GM15510 (cell line): ENCODE data around the gene MBD6.
A peak's percentile ranks its signal among the peaks of the same experiment; 100 is the strongest.

ENCODE experiments used
- POLR2A ChIP-seq: IDR thresholded peaks from 3 replicates; pipeline ENCODE4 v1.6.1; 2011; ENCODE audit warnings: borderline replicate concordance; ENCODE audit not compliant: insufficient read length; ENCODE audit errors: extremely low read depth

Gene MBD6

DNA sequence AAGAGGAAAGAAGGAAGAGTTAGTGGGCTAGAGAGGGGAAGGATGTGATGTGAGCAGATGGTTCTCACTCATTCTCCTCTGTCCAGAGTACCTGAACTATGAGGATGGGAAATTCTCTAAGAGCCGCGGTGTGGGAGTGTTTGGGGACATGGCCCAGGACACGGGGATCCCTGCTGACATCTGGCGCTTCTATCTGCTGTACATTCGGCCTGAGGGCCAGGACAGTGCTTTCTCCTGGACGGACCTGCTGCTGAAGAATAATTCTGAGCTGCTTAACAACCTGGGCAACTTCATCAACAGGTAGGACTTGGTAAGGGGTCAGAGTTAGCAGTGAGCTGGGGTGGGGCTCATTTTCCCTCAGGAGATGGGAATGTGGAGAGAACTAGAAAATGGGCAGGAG, 10.0 kb upstream of the MBD6 start:
- TF ChIP-seq POLR2A = no peak

DNA sequence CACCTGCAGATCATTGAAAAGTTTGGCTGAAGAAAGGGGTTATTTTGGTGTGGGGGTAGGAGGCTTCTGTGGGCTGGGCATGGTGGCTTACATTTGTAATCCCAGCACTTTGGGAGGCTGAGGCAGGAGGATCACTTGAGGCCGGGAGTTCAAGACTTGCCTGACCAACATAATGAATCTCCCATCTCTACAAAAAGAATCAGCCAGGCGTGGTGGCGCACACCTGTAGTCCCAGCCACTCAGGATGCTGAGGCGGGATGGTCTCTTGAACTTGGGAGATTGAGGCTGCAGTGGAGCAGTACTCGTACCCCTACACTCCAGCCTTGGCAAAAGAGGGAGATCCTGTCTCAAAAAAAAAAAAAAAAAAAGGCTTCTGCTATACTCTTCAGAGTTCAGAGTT, 9.4 kb upstream of the MBD6 start:
- TF ChIP-seq POLR2A = no peak

DNA sequence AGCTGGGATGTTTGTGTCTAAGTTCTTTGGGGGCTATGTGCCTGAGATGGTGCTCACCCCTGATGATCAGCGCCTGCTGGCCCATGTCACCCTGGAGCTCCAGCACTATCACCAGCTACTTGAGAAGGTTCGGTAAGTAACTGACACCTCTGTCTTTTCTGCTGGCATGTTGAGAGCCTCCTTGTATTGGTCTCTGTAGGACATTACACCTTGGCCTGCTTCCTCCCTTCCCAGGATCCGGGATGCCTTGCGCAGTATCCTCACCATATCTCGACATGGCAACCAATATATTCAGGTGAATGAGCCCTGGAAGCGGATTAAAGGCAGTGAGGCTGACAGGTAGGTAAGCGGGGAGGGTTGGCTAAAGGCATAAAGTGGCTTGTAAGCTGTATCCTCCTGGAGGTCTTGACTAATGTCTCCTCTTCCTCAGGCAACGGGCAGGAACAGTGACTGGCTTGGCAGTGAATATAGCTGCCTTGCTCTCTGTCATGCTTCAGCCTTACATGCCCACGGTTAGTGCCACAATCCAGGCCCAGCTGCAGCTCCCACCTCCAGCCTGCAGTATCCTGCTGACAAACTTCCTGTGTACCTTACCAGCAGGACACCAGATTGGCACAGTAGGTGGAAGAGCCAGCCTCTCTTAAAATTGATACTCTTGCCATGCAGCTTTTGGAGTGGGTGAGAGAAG, 7.8 kb upstream of the MBD6 start:
- TF ChIP-seq POLR2A = no peak

DNA sequence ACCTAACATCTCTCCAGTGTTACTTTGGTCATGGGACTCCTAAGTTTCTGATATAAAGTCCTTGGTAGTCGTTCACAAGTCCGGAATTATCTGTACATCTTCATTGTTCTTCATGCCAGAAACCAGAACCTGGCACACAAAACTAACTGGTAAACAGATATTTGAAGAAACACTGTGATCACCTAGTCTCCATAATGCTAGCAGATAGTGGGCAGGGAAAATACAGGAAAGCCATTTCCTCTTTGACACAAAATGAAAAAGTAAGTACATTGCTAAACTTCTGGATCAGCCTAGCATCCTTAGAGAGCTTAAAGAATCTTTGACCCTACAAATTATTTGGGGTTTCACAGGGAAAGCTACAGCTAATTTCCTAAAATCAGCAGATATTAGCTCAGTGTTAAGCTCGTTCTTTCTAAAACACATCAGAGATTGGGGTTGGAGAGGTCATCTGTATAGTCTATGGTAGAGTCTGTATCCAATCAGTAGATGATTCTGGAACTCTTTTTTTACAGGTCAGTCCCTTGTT, 7.2 kb upstream of the MBD6 start:
- TF ChIP-seq POLR2A = no peak

DNA sequence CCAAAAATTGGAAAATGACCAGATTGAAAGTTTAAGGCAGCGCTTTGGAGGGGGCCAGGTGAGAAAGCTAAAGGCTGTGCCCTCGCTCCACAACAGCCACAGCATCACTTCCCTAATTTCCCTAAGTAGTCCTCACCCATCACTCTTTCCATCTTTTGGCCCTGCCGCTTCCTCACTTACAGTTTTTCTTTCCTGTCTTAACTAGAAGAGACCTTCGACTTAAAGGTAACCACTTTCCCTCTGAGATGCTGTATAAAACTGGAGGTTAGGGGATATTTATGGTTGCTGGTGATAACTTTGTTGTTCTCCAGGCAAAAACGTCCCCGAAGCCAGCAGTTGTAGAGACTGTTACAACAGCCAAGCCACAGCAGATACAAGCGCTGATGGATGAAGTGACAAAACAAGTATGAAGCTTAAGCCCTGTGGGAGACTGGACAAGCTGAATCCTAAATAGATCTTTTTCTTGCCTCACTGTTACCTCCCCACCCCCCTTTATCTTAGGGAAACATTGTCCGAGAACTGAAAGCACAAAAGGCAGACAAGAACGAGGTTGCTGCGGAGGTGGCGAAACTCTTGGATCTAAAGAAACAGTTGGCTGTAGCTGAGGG, 6.6 kb upstream of the MBD6 start:
- TF ChIP-seq POLR2A = no peak

DNA sequence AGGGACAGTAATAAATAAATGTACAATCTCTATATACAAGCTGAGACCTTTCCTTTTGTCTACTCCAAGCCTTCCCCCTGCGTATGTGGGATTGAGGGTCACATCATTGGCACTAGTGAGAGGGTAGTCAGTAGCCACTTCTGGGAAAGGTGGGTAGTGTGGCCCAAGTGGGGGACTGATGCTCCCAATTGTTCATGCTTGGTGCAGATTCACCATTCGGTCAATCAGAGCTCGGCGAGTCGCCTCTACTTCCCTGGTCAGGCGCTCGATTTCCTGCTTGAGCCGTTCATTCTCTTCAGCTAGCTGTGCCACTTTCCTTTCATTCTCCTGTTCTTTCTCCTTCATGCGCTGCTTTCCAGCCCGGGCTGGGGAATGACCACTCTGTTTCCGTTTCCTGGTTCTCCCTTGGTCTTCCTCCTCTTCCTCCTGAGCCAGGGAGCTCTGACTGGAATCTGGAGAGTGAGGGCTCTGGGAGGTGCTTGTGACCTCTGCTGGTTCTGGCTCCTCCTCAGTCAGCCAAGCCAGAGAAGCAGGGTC, 5.9 kb upstream of the MBD6 start:
- no peak for TF ChIP-seq POLR2A

DNA sequence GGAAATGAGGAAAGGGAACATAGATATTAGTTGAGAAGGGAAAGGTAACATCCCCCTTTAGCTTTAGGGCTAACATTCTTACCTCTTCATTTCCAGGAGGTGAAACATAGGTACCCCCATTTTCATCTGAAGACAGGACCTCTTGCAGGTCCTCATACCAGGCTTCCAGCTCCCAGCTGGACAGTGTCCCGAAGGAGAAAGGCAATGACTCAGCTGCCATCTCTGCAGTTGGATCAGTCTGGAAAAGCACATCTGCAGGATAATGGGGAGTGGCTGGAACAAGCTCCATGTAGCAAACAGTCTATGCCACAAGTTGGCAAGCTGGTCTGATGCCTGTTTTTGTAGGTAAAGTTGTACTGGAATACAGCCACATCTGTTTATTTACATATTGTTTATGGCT, 5.4 kb upstream of the MBD6 start:
- TF ChIP-seq POLR2A = no peak

DNA sequence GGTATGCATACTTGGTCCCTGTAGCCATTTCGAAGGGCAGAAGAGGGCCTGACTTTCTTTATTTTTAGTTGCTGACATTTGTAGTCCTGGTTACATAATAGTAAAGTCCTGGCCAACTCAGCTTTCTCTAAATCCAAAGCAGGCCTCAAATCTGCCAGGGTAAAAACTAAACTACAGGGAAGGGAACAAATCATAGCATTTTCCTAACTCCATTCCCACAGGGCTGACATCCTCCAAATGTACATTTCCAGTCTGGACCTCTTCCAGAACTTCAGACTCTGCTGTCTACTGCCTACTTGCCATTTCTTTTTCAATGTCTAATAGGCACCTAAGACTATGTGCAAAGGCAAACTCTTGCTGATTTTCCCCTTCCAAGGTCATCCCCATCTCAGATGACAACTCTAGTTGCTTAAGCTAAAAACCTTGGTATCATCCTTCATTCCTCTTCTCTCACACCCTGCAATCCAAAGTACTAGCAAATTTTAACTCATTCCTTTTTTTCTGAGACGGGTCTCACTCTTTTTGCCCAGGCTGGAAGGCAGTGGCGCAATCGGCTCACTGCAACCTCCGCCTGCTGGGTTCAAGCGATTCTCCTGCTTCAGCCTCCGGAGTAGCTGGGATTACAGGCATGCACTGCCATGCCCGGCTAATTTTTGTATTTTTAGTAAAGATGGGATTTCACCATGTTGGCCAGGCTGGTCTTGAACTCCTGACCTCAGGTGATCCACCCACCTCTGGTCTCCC, 4.3 kb upstream of the MBD6 start:
- no peak for TF ChIP-seq POLR2A

DNA sequence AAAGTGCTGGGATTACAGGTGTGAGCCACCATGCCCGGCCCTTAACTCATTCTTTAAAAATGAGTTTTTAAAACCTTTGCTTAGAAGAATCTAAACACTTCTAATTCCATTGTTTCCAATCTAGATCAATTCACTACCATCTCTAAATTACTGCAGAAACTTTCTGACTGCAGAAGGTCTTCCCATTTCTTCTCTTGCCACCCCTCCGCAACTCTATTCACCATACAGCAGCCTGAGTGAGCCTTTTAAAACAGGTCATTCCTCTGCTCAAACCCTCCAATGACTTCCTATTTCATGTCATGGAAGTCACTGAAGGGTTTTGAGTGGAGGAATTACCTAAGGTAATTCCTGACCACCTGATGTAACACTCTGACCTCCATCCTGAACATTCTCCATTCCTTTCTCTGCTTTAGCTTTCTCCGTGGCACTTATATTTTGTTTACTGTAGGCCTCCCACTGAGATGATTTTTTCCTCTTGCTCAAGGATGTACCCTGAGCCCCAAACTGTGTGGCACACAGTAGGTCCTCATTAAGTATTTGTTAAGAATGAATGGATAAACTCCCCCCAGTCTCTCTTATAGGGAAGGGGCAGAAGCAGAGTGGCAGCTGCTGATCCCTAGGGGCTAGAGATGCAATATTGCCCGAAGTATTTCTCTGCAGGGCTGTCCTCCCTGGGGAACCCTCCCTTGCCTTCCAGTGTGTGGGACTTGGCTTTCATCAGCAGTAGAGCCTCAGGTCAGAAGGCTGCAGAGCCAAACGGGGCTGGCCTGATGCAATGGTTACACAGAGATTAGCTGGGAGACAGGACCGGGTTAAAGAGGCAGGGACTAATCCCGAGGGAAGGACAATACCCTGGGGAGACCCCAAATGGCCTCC, 3.5 kb upstream of the MBD6 start:
- TF ChIP-seq POLR2A = no peak

DNA sequence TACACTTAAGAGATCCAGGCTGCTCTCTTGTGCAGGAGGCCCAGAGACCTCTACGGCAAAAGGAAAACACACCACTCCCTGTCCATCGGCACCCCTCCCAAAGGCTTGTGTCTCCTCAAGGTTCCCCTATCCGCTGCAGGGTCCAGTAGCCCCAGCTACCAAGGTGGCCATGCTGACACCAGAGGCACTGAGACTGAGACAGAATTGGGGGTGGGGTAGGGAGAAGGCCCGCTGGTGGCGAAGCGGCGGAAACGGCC, 2.9 kb upstream of the MBD6 start:
- no peak for TF ChIP-seq POLR2A

DNA sequence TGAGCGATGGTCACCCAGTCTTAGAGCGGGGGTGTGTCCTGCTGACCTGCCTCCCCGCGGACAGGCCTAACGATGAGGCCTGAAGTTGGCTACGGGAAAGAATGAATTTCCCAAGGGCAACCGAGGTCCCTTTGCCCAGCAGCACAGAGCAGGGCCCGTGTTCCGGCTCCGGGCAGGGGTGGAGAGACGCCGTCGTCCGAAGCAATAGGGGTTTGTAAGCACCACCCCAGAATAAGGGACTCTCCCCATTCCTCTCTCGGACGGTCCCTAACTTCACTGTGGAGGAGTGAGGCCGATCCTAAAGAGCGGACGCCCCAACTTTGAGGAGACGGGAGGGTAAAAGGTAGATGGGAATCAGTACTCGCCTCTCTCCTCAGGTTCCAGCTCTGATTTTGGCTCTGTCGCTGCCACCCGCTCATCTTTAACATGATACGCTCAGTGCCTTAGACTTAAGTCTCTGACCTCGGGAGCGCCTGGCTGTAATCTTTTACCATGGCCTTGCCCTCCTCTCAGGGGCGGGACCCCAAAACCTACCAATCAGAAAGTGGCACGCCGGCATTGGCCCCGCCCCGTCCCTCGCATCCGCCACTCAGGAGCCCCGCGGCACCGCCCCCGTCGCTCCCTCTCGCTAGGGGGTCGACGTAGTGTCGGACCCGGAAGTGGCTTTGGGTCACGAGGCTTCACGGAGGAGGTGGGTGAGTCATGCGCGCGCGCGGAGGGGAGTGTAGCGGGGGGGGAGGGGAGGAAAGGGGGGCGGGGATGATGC, 2.4 kb upstream of the MBD6 start, which contains the start of gene DDIT3:
TSS of gene DDIT3 (minus strand) at position 462 of the 766 bp plus-strand sequence. CDS start 3,108 bp downstream, outside the sequence.
- TF ChIP-seq POLR2A = peak; percentile 99

DNA sequence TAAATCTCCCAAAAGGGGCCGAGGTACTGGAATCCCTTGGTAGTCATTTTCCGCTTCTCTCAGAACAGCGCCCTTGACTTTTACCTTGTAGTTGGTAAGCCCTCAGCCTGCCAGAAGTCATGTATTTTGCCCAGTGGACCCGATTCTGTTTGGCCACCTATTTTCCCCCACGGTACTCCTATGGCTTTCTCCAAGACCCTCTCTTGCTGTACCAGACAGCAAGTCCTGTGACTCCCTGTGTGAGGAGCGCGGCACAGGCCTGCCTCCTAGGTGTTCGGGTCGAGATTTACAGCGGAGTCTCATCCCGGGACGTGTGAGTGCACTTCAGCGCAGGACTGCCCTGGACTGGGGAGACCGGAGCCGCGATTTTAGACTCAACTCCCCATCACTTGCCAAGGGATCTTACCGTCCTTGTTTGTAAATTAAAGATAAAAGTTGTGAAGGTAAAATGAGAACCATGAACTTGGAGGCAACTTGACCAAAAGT, 1.1 kb upstream of the MBD6 start:
- no peak for TF ChIP-seq POLR2A

DNA sequence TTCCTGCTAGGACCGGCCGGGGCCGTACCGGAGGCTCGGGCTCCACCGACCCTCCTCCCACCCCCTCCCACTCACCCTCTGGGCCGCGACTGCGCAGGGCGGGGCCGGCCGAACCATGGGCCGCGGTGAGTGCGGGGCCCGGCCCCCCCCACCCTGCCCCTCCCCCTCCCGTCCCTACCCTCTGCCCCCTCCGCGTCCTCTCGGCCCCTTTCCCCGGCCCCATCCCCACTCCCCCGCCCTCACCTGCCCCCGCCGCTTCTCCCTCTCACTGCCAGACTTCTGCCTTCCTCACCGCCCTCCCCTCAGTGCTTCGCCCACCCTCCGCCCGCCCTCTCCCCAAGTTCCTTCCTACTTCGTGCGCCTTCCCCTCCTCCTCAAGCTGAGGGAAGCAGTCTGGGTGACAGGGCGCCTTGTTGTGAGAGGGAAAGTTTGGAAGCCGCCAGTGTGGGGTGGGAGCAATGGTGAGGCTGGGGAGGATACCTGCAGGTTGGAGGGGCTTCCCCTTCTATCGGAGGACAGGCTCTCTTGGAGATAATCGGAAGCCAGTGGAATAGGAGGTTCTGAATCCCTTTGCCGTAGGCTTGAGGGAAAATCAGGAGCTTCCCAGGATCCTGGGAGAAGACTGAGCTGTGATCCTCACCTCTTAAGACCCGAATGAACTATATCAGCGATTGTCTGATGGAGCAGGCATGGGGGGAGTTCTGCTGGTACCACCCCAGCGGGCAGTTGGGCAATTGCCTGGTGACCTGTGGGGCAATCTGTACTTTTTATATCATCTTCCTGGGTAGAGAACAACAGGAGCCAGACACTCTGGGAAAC, 472 bp downstream of the MBD6 start:
- no peak for TF ChIP-seq POLR2A
